H4 (cell line): ENCODE data around the gene PDC. TPM values are rescaled to one million over a fixed set of nuclear protein-coding genes. Genes with fewer than 3 reads are reported as not detected.
"Not testable (repeated sequence)": the region's sequence is repeated elsewhere in the genome, so short reads cannot be mapped to it uniquely, and the experiment has no call there.

Experiments used
- DNase-seq: peaks from one replicate; pipeline ENCODE4 v3.0.0-alpha.2; 2015; ENCODE audit warnings: low spot score
- total RNA-seq: library from RNA; depleted of rRNA; stranded (reverse); fragments of >200 nt; shearing (Covaris generic); gene quantifications from 2 replicates; pipeline ENCODE4 v1.2.3, GENCODE V29; 2014

The PDC gene
- total RNA-seq, 1 experiment from 2014 or later = not detected

- no peak for DNase-seq
Observed at GRCh38 chr1:186465946-186466345, 5.0 kb upstream of the PDC start.

- DNase-seq = not testable (repeated sequence)
Observed at GRCh38 chr1:186465491-186465890, 4.6 kb upstream of the PDC start.

DNA sequence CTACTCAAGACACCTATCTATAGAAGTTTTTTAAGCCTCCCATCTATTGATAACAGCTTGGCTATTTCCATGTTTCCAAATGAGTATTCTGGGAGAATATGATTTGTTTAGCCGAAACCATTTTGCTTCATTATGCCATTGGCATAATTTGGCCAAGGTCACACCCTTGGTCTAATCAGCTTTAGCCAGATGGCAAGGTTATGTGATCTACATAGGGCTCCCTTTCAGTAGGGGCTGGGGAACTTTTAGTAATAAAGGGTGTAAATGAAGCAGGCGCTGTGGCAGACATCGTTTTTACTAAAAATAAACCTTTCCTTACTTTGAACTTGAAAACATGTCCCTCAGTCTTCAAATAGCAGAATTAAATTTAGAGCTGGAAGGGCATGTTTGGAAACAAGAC is 3.0 kb upstream of the PDC start:
- no peak for DNase-seq

- DNase-seq = no peak
Observed at GRCh38 chr1:186463511-186463910, 2.6 kb upstream of the PDC start.

DNA sequence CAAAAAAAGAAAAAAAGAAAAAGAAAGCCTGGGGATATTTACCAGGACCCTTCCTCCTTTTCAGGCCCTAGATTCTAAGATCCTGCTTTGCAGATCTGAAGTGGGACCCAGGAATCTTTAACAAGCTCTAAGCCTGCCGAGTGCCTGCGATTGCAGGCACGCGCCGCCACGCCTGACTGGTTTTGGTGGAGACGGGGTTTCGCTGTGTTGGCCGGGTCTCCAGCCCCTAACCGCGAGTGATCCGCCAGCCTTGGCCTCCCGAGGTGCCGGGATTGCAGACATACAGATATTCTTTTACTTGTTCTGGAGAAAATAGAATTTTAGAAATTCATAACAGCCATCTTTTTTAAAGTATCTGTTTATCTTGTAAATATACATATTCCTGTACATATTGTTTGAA is 1.8 kb downstream of the PDC start:
- not testable (repeated sequence) for DNase-seq

DNA sequence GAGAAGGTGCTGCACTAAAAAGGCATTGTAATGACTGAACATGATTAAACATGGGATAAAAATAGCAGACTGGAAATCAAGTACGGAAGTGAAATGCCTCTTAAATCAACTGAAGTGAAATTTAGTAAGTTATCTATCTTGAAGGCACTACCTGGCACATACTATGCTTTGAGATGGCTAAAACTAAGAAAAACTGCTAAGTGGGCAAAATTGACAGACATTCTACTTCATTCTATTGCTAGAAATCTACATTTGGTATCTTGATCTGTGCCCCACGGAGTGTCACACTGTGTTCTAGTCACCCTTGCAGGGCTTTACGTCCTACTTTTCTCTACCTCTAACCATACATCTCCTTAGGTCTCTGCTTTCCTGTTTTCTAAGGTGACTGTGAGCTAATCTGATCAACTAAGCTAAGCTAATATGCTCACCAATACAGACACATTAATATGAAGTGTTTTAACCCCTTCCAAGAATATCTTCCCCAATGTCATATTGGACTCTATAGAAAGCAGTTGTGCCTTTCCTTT is 4.1 kb downstream of the PDC start:
- no peak for DNase-seq

GRCh38 chr1:186454981-186455380 is 5.9 kb downstream of the PDC start:
- DNase-seq = no peak

DNA sequence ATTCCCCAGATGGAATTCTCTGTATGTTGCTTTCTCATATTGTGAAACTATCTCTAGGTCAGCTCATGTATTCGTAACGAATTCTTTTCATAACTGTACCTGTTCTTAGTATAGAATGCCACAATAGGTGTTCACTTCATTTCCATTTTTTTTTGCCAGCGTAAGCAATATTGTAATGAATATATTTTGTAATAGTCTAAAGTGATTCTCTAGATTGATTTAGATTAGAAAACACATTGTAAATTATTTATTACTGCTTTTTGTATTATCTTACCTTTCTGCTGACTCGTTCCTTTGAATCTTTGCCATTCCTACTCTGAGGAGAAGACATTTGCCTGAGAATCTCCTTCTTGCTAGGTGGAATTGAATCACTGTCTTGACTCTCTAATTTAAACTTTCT is 14.8 kb downstream of the PDC start:
- no peak for DNase-seq

GRCh38 chr1:186443638-186444037 is 17.3 kb downstream of the PDC start:
- no peak for DNase-seq

- peak; percentile 7 for DNase-seq
Observed at GRCh38 chr1:186442651-186443375, 18.1 kb downstream of the PDC start.

DNA sequence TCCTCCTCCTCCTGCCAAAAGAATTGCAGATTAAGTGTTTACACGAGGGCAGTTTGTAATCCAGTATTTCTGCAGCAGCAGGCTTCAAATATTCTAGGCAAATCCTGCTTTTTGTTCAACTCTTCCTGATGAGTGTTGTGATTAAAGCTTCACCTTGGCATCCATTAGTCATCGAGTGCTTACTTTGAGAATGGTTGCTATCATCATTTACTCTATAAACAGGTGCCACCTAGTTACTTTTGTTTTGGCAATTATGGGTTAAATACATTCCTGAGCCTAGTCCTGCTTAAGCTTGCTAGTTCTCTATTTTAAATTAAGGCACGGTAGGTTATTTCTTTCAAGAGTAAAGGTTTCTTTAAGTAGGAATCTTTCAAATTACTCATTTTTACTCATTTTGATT is 20.3 kb downstream of the PDC start:
- no peak for DNase-seq

DNA sequence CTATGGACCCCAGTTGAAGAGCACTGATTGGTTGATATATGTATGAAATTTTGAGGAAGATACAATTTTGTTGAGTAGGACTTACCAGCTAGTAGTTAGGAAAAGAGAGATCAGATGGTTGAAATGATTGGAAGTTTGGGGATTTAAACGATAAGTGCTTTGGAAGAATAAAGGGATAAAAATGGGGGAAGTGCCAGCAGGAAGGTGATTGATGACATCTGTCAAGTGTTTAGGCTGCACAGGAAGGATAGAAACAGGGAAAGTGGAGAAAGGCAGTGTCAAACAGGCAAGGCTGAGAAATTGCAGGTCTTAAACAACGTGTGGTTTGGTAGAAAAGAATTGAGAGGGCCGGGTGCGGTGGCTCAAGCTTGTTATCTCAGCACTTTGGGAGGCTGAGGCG is 22.3 kb downstream of the PDC start:
- no peak for DNase-seq

GRCh38 chr1:186435336-186435735 is 25.6 kb downstream of the PDC start:
- DNase-seq = no peak

DNA sequence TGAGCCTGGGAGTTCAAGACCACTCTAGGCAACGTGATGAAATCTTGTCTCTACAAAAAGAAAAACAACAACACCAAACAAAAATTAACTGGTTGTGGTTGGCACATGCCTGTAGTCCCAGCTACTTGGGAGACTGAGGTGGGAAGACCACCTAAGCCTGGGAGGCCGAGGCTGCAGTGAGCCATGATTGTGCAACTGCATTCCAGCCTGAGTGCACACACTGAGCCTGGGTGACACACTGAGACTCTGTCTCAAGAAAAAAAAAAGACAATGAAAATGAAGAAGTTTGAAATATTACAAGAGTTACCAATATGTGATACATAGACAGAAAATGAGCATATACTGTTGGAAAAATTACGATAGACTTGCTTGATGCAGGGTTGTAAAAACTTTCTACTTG is 31.9 kb downstream of the PDC start:
- no peak for DNase-seq

DNA sequence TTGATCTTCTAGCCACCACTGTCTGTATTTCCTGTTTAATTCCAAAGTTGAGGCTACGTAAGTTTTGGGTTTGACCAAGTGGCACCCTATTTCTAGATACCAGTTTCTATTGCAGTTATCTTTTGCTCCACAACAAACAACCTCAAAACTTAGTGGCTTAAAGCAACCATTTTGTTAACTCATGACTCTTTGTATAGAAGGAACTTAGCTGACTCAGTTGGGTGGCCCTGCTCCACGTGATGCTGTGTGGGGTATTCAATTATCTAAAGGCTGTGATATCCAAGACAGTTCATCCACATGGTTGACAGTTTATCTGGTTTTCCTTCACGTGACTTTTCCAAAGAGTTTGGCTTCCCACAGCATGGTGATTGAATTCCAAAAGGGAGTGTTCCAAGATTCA is 34.8 kb downstream of the PDC start:
- no peak for DNase-seq

GRCh38 chr1:186424539-186424938 is 36.4 kb downstream of the PDC start:
- DNase-seq = no peak

DNA sequence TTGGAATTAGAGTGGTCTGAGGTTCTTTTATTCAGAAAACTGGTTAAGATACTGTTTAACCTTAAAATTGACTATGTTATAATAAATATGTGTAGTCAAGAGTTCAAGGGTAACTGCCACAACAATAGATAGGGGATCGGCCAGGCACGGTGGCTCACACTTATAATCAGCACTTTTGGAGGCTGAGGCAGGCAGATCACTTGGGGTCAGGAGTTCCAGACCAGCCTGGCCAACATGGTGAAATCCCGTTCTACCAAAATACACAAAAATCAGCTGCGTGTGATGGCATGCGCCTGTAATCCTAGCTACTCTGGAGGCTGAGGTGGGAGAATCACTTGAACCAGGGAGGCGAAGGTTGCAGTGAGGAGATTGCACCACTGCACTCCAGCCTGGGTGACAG is 39.5 kb downstream of the PDC start:
- no peak for DNase-seq

DNA sequence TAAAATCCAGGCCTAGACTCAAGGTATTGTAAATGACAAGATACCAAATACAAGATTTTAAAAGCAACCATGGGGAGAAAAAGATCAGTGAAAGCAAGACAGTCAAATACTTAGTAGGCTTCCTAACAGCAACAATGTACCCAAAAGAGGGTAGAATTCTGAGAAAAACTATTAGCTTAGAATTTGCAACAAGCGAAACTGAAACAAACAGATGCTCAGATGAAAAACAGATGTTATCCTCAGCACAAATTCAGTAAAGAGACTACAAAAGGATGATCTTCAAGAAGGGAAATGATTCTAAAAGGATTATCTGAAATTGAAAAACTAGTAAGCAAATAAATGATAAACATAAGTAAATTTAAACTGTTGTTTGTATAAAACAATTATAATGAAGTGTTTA is 40.0 kb downstream of the PDC start:
- DNase-seq = no peak

- no peak for DNase-seq
Observed at GRCh38 chr1:186420311-186420710, 40.6 kb downstream of the PDC start.

GRCh38 chr1:186418503-186418902 is 42.4 kb downstream of the PDC start:
- no peak for DNase-seq

GRCh38 chr1:186413319-186413718 is 47.6 kb downstream of the PDC start:
- DNase-seq = no peak

GRCh38 chr1:186409091-186409490 is 51.8 kb downstream of the PDC start:
- DNase-seq = no peak

- peak; percentile 74 for DNase-seq
Observed at GRCh38 chr1:186404454-186405051, 56.4 kb downstream of the PDC start.

DNA sequence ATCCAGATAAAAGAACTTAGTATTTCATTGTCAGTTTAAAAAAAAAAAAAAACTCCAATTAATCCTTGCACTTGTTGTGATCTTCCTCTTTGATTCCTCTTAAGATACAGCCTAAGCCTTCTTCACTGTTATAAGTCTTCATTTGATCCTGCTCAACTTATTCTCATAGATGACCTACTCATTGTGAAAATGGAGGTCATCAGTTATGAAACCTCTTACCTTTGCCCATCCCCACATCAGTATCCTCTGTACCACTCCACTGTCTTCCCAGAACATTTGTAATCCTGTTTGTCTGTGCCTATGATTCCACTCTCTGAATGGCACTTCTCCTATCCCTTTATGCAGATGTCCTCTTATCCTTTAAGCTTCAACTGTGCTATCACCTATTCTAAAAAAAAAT is 57.3 kb downstream of the PDC start:
- no peak for DNase-seq
